ENCODE data around the gene GGTLC1. TPM values are rescaled to one million over a fixed set of nuclear protein-coding genes. Genes with fewer than 3 reads are reported as not detected.

The GGTLC1 gene
- total RNA-seq, 1 donor from 2014 or later, result not detected

- intact Hi-C loops (cut with micrococcal nuclease), result no loop called here
Measured at GRCh38 chr20:23966927-23967615, 21.5 kb downstream of the GGTLC1 start.

GRCh38 chr20:23966298-23966697, 22.3 kb downstream of the GGTLC1 start:
- intact Hi-C loops (cut with micrococcal nuclease), result no loop called here

DNA sequence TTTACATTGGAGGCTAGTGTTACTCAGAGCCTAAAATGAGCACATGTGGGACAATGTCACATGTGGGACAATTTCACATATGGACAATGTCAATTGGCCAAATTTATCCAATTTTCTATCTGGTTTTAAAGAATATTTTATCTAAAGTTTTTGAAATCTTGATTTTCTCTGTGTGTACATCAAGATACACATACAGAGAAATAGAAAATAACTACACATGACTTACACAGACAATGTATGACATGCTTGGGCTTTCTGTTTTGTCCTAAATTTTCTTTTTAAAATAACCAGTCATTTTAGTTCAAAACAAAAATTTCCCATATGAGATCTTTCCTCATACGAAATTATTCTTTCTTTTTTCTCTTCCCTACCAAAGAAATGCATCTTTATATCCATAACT, 24.6 kb downstream of the GGTLC1 start:
- intact Hi-C loops (cut with micrococcal nuclease), result no loop called here

DNA sequence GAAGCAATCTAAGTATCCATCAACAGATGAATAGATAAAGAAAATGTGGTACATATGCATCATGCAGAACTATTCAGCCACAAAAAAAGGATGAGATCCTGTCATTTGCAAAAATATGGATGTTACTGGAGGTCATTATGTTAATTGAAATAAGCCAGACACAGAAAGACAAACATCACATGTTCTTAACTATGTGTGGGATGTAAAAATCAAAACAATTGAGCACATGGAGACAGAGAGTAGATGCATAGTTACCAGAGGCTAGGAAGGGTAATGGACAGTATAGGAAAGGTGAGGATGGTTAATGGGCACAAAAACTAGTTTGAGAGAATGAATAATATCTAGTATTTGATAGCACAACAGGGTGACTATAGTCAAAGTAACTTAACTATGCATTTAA, 26.3 kb downstream of the GGTLC1 start:
- intact Hi-C loops (cut with micrococcal nuclease), result no loop called here

- intact Hi-C loops (cut with micrococcal nuclease), result no loop called here
Measured at GRCh38 chr20:23959054-23959453, 29.5 kb downstream of the GGTLC1 start.

DNA sequence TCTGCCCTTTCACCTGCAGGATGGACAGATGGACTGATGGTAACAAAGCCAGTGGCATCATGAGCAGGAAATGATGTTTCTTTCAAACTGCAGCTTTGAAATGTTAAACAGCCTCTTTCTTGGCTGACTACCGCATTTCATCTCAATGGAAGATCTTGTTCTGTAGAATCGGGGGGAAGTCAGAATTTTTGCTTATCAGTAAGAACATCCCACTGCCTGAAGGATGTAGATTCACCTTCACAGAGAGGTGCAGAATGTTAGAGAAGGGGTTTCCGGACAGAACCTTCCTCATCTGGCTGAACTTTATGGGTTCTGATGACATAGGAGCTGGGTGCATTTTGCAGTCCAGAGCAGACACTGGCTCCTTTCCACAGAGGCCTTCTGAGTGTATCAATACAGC, 32.7 kb downstream of the GGTLC1 start:
- intact Hi-C loops (cut with micrococcal nuclease), result no loop called here

DNA sequence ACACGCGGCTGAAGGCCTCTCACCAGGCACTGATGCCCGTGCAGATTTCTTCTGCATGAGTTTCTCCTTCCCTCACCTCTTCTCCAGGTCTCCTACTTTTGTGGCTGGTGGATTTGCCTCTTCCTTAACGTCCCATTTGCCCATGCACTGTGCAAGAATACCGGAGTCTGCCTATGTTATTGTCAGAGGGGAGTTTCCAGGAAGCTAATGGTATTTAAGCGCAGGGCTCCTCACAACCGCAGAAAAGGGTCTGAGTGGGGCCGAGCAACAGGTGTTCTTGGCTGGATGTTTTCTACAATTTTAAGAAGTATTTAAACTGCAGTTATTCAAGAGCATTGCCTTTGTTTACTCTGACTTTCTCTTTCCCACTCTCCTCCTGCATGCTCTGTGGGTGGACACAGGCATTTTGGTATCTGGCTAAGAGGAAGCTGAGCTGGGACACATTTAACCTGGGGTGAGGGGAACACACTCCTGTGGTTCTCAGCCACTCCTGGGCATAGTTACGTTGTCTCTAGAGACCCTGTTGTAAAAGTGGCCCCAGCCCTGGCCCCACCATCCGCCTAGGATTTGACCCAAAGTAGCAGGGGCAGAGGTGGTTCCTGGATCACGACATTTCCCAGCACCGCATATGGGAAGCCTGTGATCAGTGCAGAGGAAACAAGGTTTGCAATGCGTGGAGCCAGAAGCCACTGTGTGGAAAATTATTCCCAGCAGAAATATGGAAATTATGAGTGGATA, 34.4 kb downstream of the GGTLC1 start:
- intact Hi-C loops (cut with micrococcal nuclease), result no loop called here

DNA sequence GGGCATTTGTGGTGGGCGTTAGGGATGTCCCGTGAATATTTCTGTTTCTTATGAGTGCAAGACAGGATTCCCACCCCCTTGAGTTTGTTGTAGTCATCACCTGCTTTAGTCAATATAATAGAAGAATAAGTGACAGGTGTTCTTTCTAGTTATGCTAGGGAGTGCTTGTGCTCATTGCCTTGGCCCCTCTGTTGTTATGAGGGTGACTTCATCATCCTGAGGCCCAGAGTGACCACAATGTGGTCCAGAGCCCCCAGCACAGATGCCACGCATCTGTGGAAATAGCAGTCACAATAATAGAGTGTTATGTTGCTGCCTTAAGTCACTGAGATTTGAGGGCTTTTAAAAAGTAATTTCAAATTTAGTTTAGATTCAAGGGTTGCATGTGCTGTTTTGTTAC, 42.4 kb downstream of the GGTLC1 start:
- intact Hi-C loops (cut with micrococcal nuclease), result no loop called here

GRCh38 chr20:23943304-23943703, 45.3 kb downstream of the GGTLC1 start:
- intact Hi-C loops (cut with micrococcal nuclease), result no loop called here

GRCh38 chr20:23939641-23940040, 48.9 kb downstream of the GGTLC1 start:
- intact Hi-C loops (cut with micrococcal nuclease), result loop anchor here (5.0 kb wide), 1 partner anchor 58 kb away; no protein-coding TSS in a partner anchor

DNA sequence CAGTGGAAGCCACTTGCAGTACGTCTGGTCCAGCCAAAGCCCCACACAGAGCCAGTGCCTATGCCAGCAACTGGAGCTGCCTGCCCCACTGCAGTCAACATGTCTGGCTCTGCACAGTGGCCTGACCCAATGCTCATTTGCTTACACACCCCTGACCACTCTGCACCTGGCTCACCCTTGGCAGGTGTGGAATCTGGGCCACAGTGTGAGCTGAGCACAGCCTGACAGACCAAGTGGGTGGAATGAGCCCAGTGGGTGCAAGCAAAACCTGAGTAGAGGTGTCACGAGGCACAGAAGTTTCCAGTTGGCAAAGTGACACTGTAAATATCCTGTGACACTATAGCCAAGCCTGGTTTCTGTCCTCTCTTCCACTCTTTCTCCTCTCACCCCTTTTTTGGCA, 49.5 kb downstream of the GGTLC1 start:
- intact Hi-C loops (cut with micrococcal nuclease), result loop anchor here (5.0 kb wide), 1 partner anchor 58 kb away; no protein-coding TSS in a partner anchor

- intact Hi-C loops (cut with micrococcal nuclease), result loop anchor here (5.0 kb wide), 1 partner anchor 59 kb away; no protein-coding TSS in a partner anchor
Measured at GRCh38 chr20:23938118-23938438, 50.5 kb downstream of the GGTLC1 start.

GRCh38 chr20:23937303-23938117, 51.1 kb downstream of the GGTLC1 start:
- intact Hi-C loops (cut with micrococcal nuclease), result loop anchor here (1.0 to 5.0 kb wide), 9 partner anchors 47 to 1242 kb away; partner anchors contain the start of gene APMAP

Other genes starting within 250 kb of the GGTLC1 start
- gene CST1, start 237.8 kb downstream of the GGTLC1 start, total RNA-seq, result not detected in 2 replicates
- not detected in 2 replicates for gene CST2, start 162.1 kb downstream of the GGTLC1 start, total RNA-seq
- gene CST5, start 109.0 kb downstream of the GGTLC1 start, total RNA-seq, result not detected in 2 replicates